Muscle layer of colon (tissue), 2 donors: ENCODE results near the gene LGALS3BP.

ENCODE experiments used
- H3K27ac ChIP-seq: one replicate; pipeline ENCODE4 v1.7.0; 2013; ENCODE audit warnings: low read depth, mild to moderate bottlenecking, low read length, moderate library complexity
- H3K27me3 ChIP-seq, 2 donors: one replicate each; pipeline ENCODE4 v1.7.0; 2013; ENCODE audit warnings: low read length in 2 of 2, mild to moderate bottlenecking in 2 of 2; ENCODE audit not compliant: insufficient read depth in 2 of 2, control insufficient read depth in 1 of 2
- H3K36me3 ChIP-seq: one replicate; pipeline ENCODE4 v1.7.0; 2013; ENCODE audit warnings: mild to moderate bottlenecking, low read length; ENCODE audit not compliant: insufficient read depth
- H3K4me1 ChIP-seq: one replicate; pipeline ENCODE4 v1.7.0; 2013; ENCODE audit warnings: mild to moderate bottlenecking, low read length; ENCODE audit not compliant: insufficient read depth
- H3K4me3 ChIP-seq, 2 donors: one replicate each; pipeline ENCODE4 v1.7.0; 2013; ENCODE audit warnings: low read length in 2 of 2, low read depth in 1 of 2, mild to moderate bottlenecking in 1 of 2, moderate library complexity in 1 of 2
- H3K9ac ChIP-seq: one replicate; pipeline ENCODE4 v1.7.0; 2013; ENCODE audit warnings: low read length
- H3K9me3 ChIP-seq: one replicate; pipeline ENCODE4 v1.7.0; 2013; ENCODE audit warnings: mild to moderate bottlenecking, low read length
- donor health status: abdominal sarcoma.
- donor health status: Adenocarcinoma of cecum.

The LGALS3BP gene

DNA sequence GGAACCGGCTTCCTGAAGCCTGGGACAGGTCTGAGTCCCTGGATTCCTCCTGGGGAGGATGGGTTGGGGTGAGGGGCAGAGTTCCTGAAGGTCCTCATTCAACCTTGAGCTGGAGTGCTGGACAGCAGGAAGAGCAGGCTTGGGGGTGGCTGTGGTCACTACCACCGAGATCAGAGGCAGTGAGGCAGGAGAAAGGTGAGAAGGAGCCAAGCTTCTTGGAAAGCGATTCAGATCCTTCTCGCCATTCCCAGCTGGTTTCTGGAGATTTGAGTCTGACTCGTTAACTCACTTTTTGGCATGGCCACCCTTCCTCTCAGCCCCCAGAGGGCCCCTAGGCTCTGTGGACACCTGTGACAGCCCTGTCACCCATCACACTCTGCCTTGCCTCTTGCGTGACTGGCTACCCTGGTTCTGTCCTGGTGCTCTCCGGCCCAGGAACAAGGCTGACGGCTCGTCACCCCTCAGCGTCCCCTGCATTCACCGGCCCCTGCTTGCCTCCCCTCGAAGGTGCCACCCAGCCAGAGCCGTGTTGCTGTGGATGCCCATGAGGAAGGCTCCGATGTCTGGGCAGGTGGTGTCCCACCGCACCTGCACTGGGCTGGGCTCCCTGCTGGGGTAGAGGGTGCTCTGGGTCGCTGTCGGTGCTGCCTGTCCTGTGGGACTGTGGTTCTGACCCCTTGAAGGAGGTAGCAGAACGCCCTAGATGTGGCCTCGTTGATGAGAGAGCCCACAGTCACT lies 44.9 kb downstream of the LGALS3BP start:
- H3K36me3 ChIP-seq = no peaks in the 10 kb centered on the region
- peak overlapping the region; percentile 87 for H3K9ac ChIP-seq
- no peaks in the 10 kb centered on the region for H3K27me3 ChIP-seq
- peaks cover 32% of the 10 kb centered on the region for H3K4me1 ChIP-seq
- no peaks in the 10 kb centered on the region for H3K9me3 ChIP-seq
- H3K4me3 ChIP-seq = peak overlapping the region; percentile 12 to 52
- peak overlapping the region; percentile 84 for H3K27ac ChIP-seq

DNA sequence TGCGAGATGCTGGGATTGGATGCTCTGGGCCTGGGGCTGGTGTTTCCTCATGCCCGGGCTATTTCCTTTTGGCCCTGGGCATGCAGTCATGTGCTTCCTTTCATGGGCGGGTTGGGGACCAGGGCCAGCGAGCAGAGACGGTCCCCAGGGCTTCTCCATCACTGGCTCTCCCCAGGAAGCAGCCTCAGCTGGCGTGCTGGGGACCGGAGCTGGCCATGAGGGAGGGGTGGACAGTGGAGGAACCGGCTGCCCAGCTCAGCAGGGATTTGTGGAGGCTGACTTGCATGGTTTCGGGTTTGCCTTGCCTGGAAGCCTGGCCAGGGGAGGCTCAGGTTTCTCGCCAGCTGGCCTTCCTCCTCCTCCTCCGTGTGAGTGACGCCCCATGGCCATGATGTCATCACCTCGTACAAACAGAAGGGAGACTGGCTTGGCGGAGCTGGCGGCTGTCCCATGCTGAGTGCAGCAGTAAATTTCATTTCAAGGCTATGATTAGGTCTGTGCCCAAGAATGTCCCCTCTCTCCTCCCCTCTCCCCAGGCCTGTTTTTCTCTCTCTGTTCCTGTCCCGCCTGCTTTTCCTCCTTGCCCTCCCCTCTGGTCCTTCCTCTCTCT lies 45.7 kb downstream of the LGALS3BP start:
- peak overlapping the region in 1 of 2 donors; percentile 52 for H3K4me3 ChIP-seq
- peak overlapping the region; percentile 87 for H3K9ac ChIP-seq
- H3K4me1 ChIP-seq = peaks cover 32% of the 10 kb centered on the region
- no peaks in the 10 kb centered on the region for H3K9me3 ChIP-seq
- no peaks in the 10 kb centered on the region for H3K27me3 ChIP-seq
- peak overlapping the region; percentile 84 for H3K27ac ChIP-seq
- no peaks in the 10 kb centered on the region for H3K36me3 ChIP-seq

DNA sequence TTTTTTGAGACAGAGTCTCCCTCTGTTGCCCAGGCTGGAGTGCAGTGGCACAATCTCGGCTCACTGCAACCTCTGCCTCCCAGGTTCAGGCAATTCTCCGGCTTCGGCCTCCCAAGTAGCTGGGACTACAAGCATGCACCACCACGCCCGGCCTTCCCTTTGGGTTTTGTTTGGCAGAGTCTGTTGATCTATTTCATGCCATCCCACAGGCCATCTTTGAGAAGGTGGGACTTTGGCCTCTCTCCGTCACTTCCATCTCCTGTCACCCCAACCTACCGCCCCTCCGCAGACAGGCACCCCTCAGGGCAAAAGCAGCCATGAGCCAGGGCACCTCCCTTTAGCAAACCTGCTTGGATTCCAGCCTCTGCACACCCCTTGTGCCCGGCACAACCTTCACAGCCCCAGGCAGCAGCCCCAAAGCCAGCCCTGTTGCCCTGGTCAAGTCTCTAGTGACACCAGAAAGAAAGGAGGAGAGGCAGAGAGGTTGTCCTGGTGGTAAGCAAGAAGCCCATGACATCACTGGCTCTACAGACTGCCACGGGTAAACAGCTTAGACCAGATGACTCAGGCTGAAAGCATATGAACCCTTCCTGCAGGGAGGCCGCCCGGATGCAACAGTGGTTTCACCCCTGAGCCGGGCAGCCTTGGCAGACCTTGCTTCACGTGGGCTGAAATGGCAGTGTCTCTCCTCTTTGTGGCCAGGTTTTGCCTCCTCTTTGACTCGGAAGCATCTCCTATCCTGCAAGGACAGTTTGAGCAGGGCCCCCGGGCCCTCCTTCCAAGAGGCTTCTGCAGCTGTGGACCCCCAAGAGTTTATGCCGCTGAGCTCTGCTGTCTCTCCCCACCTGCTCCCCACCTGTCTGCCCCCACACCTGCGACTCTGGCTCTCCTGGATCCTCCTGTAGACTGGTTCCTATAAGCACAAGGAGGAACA lies 46.4 kb downstream of the LGALS3BP start:
- Histone ChIP-seq H3K27me3 (no peaks in the 10 kb centered on the region), H3K4me1 (peaks cover 32% of the 10 kb centered on the region), H3K27ac (peak overlapping the region; percentile 84), H3K9me3 (no peaks in the 10 kb centered on the region), H3K9ac (peak overlapping the region; percentile 87), H3K4me3 (peak overlapping the region in 1 of 2 donors; percentile 52), H3K36me3 (no peaks in the 10 kb centered on the region)

DNA sequence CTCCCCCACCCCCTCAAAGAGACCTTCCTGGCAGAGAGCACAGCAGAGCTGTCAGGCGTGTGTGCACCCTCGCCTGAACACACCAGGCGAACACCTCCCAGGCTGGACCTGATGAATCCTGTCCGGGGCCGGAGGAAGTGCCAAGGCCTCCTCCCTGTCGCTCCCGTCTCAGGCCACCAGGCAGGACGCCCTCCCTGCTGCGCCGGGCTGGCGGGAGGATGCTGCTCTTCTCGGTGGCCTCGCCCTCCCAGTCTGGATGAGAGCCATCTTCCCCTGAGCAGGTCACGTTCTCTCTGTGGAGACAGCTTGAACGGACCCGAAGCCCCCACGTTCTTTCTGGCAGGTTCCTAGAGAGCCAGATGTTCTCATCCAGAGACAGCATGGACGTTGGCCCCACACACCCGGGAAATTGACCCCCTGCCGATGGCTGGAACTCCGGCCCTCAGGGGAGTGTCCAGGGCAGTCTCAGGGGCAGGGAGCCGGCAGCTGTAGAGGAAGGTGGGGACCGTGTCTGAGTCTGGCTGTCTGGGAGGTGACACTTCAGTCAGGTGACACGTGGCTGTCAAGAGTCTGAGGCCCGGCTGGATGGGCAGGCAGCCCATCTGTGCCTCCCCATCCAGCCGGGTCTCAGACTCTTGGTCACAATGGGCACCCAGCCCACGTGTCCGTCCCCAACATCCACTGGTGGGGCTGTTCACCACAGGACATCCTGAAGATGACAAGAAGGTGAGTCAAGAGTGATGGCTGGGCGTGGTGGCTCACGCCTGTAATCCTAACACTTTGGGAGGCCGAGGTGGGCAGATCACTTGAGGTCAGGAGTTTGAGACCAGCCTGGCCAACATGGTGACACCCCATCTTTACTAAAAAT lies 49.6 kb downstream of the LGALS3BP start:
- H3K36me3 ChIP-seq = no peaks in the 10 kb centered on the region
- no peaks in the 10 kb centered on the region for H3K9me3 ChIP-seq
- no peak overlapping the region for H3K9ac ChIP-seq
- no peaks in the 10 kb centered on the region for H3K27me3 ChIP-seq
- no peak overlapping the region for H3K4me3 ChIP-seq
- peaks cover 26% of the 10 kb centered on the region for H3K4me1 ChIP-seq
- no peak overlapping the region for H3K27ac ChIP-seq

DNA sequence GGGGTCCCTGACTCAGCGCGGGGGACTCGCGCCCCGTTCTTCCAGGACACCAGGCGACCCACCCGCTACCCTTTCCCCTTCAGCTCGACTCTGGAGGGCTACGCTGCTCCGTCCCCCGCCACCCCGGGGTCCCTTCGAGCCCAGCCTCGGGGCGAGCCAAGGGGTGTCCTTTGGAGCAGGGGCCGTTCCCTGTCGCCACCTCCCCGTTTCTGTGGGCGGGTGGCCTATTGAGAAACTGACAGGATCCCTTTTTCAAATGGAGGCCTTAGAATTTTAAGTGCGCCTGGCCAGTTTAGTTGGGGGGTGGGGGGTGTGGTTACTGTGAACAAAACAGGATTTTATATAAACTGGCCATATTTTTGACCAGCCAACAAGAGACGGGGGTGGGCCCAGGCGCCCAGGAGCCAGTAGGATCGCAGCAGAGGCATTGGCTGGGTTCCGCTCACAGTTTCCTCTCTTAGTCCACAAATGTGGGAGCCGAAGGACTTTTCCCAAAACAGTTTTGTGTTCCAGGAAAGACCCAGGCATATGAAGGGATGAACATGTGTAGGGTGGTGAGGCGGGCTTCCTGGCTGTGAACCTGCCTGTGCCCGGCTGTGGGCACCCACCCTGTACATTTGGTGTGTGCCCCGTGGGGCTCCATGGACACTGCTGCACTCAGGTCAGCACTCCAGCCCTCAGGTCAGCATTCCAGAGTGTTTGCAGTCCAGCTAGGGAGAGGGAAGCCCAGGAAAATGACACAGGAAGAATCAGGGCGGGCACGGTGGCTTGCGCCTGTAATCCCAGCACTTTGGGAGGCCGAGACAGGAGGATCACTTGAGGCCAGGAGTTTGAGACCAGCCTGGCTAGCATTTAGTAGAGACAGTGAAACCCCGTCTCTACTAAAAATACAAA lies 53.8 kb downstream of the LGALS3BP start:
- no peaks in the 10 kb centered on the region for H3K9me3 ChIP-seq
- peaks cover 2% of the 10 kb centered on the region for H3K36me3 ChIP-seq
- peak overlapping the region; percentile 100 for H3K27ac ChIP-seq
- no peaks in the 10 kb centered on the region for H3K27me3 ChIP-seq
- peak overlapping the region; percentile 50 to 61 for H3K4me3 ChIP-seq
- peaks cover 32% of the 10 kb centered on the region for H3K4me1 ChIP-seq
- peak overlapping the region; percentile 39 for H3K9ac ChIP-seq

DNA sequence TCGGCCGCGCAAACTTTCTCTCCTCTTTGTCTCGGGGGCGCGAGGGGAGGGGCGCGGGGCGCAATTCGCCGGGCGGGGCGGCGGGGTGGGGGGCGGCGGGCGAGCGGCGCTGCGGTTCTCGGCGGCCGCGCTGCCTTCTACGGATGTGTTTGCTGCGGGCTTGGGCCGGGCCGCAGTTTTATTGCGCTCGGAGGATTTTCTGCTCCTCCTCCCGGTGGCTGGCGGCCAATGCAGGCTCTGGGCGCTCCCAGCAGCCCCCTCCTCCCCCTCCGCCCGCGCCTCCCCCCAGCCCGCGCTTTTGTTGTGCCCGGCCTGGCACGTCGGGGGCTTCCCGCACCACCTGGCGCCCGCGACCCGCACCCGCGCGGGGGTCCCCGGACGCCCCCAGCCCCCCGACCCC lies 54.5 kb downstream of the LGALS3BP start, which contains the start of gene TIMP2:
TSS of gene TIMP2 (minus strand) at position 154 of the 400 bp plus-strand sequence. CDS start 299 bp downstream, outside the sequence.
- Histone ChIP-seq H3K9ac (peak within 1 kb of the TSS; percentile 86), H3K4me1 (peaks cover 39% of the 10 kb centered on the region), H3K4me3 (peak within 1 kb of the TSS; percentile 79 to 83), H3K36me3 (peaks cover 4% of the 10 kb centered on the region), H3K27me3 (no peaks in the 10 kb centered on the region), H3K9me3 (no peaks in the 10 kb centered on the region), H3K27ac (peak within 1 kb of the TSS; percentile 100)

DNA sequence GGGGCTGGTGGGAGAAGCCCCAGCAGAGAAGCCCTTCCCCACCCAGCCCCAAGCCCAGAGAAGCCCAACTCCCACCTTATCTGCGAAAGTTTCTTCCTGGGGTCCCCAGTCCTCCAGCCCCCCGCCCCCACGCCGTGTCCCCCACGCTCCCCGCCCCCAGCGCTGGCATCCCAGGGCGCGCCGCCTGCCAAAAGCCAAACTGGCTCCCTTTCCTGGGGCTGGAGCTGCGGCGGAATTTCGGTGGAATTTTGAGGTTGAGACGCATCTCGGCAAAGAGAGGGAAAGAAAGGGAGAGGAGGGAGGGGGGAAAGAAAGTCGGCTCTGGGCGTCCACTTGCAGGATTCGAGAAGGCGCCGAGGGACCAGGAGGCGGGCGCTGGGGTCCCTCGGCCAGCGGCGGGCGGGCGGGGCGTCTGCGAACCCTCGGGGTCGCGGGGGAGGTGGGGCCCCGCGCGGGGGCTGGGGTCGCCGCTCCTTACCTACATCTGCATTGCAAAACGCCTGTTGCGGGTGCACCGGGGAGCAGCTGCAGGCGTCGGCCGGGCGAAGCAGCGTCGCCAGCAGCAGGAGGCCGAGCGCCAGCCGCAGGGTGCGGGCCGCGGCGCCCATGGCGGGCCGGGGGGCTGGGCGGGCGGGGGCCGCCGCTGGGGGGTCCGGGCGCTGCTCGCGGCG lies 55.1 kb downstream of the LGALS3BP start:
- Histone ChIP-seq H3K27me3 (no peaks in the 10 kb centered on the region), H3K36me3 (peaks cover 4% of the 10 kb centered on the region), H3K9ac (peak overlapping the region; percentile 86), H3K4me1 (peaks cover 45% of the 10 kb centered on the region), H3K27ac (peak overlapping the region; percentile 97), H3K9me3 (no peaks in the 10 kb centered on the region), H3K4me3 (peak overlapping the region; percentile 79 to 83)

DNA sequence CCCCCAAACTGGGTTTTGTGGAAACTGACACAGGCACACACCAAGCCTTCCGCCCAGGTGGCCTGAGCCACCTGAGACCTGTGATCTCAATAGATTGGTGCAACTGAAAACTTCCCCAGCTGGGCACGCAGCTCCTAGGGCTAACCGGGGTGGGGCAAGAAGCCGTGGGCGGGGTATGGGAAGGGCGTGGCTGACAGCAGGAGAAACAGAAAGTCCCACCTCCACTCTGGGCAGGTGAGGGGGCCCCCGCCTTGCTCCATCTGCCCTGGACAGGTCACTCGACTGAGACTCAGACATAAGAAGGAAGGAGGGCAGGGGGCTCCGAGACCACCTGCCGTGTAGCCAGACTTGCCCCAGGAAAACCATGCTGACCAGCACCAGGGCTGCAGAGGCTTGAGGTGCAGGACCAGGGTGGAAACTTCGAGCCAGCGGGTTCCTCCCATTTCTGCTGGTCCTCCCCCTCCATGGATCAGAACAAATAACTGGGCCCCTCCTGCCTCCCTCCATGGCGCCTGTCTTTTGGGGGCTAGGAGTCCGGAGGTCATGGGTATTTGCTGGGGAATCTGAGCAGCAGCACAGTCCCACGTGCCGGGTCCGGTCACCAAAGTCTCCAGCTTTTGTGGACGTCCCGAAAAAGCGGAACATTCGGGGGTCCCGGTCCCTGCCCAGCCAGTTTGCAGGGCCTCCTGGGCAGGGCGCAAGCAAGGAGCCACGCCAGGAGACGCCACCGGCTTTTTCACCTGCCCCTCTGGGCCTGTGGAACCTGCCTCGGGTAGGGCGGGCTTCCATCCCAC lies 55.9 kb downstream of the LGALS3BP start:
- Histone ChIP-seq H3K9me3 (no peaks in the 10 kb centered on the region), H3K27ac (peak overlapping the region; percentile 97), H3K9ac (peak overlapping the region; percentile 86), H3K4me3 (peak overlapping the region; percentile 79 to 83), H3K4me1 (peaks cover 52% of the 10 kb centered on the region), H3K36me3 (peaks cover 4% of the 10 kb centered on the region), H3K27me3 (no peaks in the 10 kb centered on the region)

DNA sequence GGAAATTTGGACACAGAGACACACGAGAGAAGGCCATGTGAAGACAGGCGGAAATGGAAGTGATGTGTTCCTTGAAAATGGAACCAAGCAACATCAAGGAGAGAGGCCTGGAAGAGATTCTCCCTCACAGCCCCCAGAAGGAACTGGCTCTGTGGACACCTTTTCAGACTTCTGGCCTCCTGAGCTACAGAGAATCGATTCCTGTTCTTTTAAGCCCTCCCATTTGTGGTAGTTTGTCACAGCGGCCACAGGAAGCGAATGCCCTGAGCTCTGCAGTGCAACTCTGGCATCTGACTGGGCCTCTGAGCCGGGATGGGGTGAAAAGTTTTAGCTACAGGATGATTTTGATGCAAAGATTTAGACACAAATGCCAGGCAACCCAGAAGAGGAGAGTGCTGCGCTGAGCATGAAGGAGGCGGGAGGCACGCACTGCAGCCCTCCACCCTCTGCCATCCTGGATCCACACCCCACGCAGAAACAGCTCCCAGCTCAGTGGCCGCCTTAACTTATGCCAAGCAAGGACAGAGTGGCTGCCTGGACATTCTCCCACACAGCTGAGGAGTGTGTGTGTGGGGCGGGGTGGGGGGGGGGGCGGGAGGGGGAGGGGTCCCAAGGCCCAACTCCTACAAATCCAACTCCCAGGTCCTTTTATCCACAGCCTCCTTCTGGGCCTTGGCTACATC lies 56.8 kb downstream of the LGALS3BP start:
- Histone ChIP-seq H3K9me3 (no peaks in the 10 kb centered on the region), H3K4me1 (peaks cover 60% of the 10 kb centered on the region), H3K27ac (peak overlapping the region; percentile 97), H3K4me3 (peak overlapping the region; percentile 0 to 79), H3K27me3 (no peaks in the 10 kb centered on the region), H3K9ac (peak overlapping the region; percentile 86), H3K36me3 (peaks cover 4% of the 10 kb centered on the region)
